WTC11 (cell line): ENCODE data around the gene SH3D19. TPM values are rescaled to one million over a fixed set of nuclear protein-coding genes. Genes with fewer than 3 reads are reported as not detected.

Experiments
- ATAC-seq: fragments of 200-7000 bp; cut with Tn5 transposase; 2 replicates; pipeline ENCODE4 v1.10.0; 2021; ENCODE audit warnings: mild to moderate bottlenecking, moderate library complexity
- CTCF ChIA-PET: fragments of 300-600 bp; sonication (Branson Sonifier 250); formaldehyde crosslinking; loops from one replicate; lab custom pipeline; 2021; ENCODE audit warnings: antibody characterized with exemption; lab: Charles Lee
- POLR2A ChIA-PET: fragments of 350-600 bp; sonication (Branson Sonifier 250); formaldehyde crosslinking; loops from one replicate; lab custom pipeline; 2021; ENCODE audit warnings: antibody characterized with exemption; lab: Charles Lee
- DNase-seq: peaks from one replicate; pipeline ENCODE4 v3.0.0; 2021; ENCODE audit warnings: low spot score
- H3K27ac Mint-ChIP-seq: 2 replicates; pipeline ENCODE4 v1.8.0; 2021; ENCODE audit warnings: mixed read lengths
- H3K27me3 Mint-ChIP-seq: 2 replicates; pipeline ENCODE4 v1.8.0; 2021; ENCODE audit warnings: low read depth, mild to moderate bottlenecking, moderate library complexity, mixed read lengths
- H3K36me3 Mint-ChIP-seq: 2 replicates; pipeline ENCODE4 v1.8.0; 2021; ENCODE audit warnings: mixed read lengths
- H3K4me1 Mint-ChIP-seq: 2 replicates; pipeline ENCODE4 v1.8.0; 2022; ENCODE audit warnings: mixed read lengths
- H3K4me3 Mint-ChIP-seq: 2 replicates; pipeline ENCODE4 v1.8.0; 2021; ENCODE audit warnings: mild to moderate bottlenecking, moderate library complexity, mixed read lengths
- H3K9me3 Mint-ChIP-seq: 2 replicates; pipeline ENCODE4 v1.8.0; 2021; ENCODE audit warnings: mixed read lengths
- AFF4 ChIP-seq: sonication (generic); formaldehyde crosslinking; IDR thresholded peaks from 2 replicates; pipeline ENCODE4 v1.8.1; 2023; ENCODE audit warnings: mild to moderate bottlenecking, missing genetic modification reagents, borderline replicate concordance
- E2F1 ChIP-seq: sonication (generic); formaldehyde crosslinking; IDR thresholded peaks from 2 replicates; pipeline ENCODE4 v1.8.0; 2022; ENCODE audit warnings: mild to moderate bottlenecking, missing genetic modification reagents
- ERG ChIP-seq: fragments of 250-450 bp; sonication (Bioruptor Pico); IDR thresholded peaks from 2 replicates; pipeline ENCODE4 v1.8.0; 2021; ENCODE audit warnings: mild to moderate bottlenecking
- FOXP1 ChIP-seq: sonication (generic); formaldehyde crosslinking; IDR thresholded peaks from 2 replicates; pipeline ENCODE4 v1.8.0; 2022; ENCODE audit warnings: missing genetic modification reagents, mild to moderate bottlenecking, moderate library complexity, borderline replicate concordance
- GTF2I ChIP-seq: fragments of 250-450 bp; sonication (Bioruptor Pico); conservative IDR thresholded peaks from 2 replicates; pipeline ENCODE4 v1.4.0; 2021; ENCODE audit warnings: mild to moderate bottlenecking
- KAT7 ChIP-seq: sonication (generic); formaldehyde crosslinking; IDR thresholded peaks from 2 replicates; pipeline ENCODE4 v1.8.1; 2023; ENCODE audit warnings: missing genetic modification reagents, mild to moderate bottlenecking, borderline replicate concordance
- MXD4 ChIP-seq: fragments of 250-450 bp; sonication (Bioruptor Pico); IDR thresholded peaks from 2 replicates; pipeline ENCODE4 v1.8.0; 2021; ENCODE audit warnings: mild to moderate bottlenecking, moderate library complexity, borderline replicate concordance
- MYBL2 ChIP-seq: sonication (generic); formaldehyde crosslinking; IDR thresholded peaks from 2 replicates; pipeline ENCODE4 v1.8.1; 2023; ENCODE audit warnings: mild to moderate bottlenecking, moderate library complexity, missing genetic modification reagents
- ZMAT4 ChIP-seq: fragments of 250-450 bp; sonication (Bioruptor Pico); IDR thresholded peaks from 2 replicates; pipeline ENCODE4 v1.9.0; 2021; ENCODE audit warnings: mild to moderate bottlenecking
- ZNF512 ChIP-seq: sonication (generic); formaldehyde crosslinking; IDR thresholded peaks from 2 replicates; pipeline ENCODE4 v1.8.1; 2022; ENCODE audit warnings: missing genetic modification reagents, borderline replicate concordance
- ZNF671 ChIP-seq: fragments of 250-450 bp; sonication (Bioruptor Pico); IDR thresholded peaks from 2 replicates; pipeline ENCODE4 v1.8.0; 2021; ENCODE audit warnings: mild to moderate bottlenecking
- total RNA-seq: library from RNA; stranded (reverse); gene quantifications from 3 replicates; pipeline ENCODE4 v1.2.3, GENCODE V29; 2021

SH3D19 gene
- total RNA-seq, 1 experiment from 2014 or later, result 41.6 TPM

- DNase-seq, result no peak
- H3K4me1 Mint-ChIP-seq, result no peaks in the 10 kb centered on the region
- H3K27ac Mint-ChIP-seq, result no peak overlapping the region
- H3K27me3 Mint-ChIP-seq, result no peaks in the 10 kb centered on the region
- H3K4me3 Mint-ChIP-seq, result no peak overlapping the region
- H3K36me3 Mint-ChIP-seq, result peaks cover 32% of the 10 kb centered on the region
- CTCF ChIA-PET, result no interaction called here
- TF ChIP-seq GTF2I (no peak), ZMAT4 (no peak), FOXP1 (CRISPR knock-in tag) (no peak), MYBL2 (CRISPR knock-in tag) (no peak)
- peaks cover 34% of the 10 kb centered on the region for H3K9me3 Mint-ChIP-seq
- POLR2A ChIA-PET, result interaction anchor here (0.6 kb wide), 1 partner anchor 542 kb away, joined by 3 read pairs; no protein-coding TSS in a partner anchor
- ATAC-seq, result no peak
These were observed 132.7 kb downstream of the SH3D19 start for GRCh38 chr4:151192556-151193235.

GRCh38 chr4:151184523-151185458, 140.6 kb downstream of the SH3D19 start:
- ChIA-PET CTCF (interaction anchor here (0.5 kb wide), 1 partner anchor 89 kb away, joined by 3 read pairs; no protein-coding TSS in a partner anchor), POLR2A (no interaction called here)
- Mint-ChIP-seq H3K27ac (peak overlapping the region; percentile 4; the same call in 1 of the 2 replicates), H3K9me3 (peaks cover 8% of the 10 kb centered on the region), H3K36me3 (peaks cover 4% of the 10 kb centered on the region), H3K27me3 (no peaks in the 10 kb centered on the region), H3K4me1 (peaks cover 23% of the 10 kb centered on the region), H3K4me3 (no peak overlapping the region)
- DNase-seq (no peak), ATAC-seq (peak; percentile 26; the same call in 1 of the 2 replicates)
- TF ChIP-seq ZNF512 (CRISPR knock-in tag) (no peak), MXD4 (CRISPR knock-in tag) (no peak), AFF4 (CRISPR knock-in tag) (no peak), E2F1 (CRISPR knock-in tag) (no peak), ERG (no peak), KAT7 (CRISPR knock-in tag) (no peak), ZNF671 (no peak)
